ENCODE results near the gene HOXA7.

DNA sequence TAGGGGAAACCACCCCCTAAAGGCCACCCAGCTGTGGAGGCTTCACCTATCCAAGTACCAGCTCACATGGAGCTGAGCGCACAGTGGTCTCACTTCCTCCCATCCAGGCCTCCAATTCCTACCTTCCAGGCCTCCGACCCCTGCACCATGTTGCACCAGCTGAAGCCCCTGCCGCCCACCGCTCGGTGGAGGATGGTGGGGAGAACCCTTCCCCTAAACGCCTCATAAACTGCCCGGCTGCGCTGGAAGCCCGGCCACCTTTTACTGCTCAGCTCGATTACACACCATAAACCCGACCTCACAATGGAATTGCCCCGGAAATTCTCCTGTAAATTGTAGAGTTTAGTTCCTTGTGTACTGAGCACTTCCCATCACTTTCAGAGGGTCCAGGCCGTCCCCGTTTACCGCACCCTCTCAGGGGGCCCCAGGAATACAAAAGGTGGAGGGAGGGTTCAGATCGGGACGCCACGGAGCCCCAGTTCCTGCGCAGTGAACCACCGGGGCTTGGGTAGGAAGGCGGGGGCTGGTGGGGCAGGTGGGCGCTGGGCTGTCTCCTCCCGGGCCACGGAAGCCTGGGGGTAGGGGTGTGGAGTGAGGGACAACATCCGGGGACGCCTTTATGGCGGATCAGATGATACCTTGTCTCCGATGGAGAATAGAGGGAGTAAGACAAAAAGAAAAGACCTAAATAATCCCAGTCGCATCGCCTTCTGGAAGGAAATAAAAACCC is 1.4 kb upstream of the HOXA7 start:
- TF ChIP-seq, protein P1, sequence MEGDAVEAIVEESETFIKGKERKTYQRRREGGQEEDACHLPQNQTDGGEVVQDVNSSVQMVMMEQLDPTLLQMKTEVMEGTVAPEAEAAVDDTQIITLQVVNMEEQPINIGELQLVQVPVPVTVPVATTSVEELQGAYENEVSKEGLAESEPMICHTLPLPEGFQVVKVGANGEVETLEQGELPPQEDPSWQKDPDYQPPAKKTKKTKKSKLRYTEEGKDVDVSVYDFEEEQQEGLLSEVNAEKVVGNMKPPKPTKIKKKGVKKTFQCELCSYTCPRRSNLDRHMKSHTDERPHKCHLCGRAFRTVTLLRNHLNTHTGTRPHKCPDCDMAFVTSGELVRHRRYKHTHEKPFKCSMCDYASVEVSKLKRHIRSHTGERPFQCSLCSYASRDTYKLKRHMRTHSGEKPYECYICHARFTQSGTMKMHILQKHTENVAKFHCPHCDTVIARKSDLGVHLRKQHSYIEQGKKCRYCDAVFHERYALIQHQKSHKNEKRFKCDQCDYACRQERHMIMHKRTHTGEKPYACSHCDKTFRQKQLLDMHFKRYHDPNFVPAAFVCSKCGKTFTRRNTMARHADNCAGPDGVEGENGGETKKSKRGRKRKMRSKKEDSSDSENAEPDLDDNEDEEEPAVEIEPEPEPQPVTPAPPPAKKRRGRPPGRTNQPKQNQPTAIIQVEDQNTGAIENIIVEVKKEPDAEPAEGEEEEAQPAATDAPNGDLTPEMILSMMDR (IDR thresholded peaks at IDR 0.05; ENCODE audit: low read length) = no peak
- TF ChIP-seq EZH2 (optimal IDR thresholded peaks at IDR 0.05; ENCODE audit: low read depth, low read length) (no peak), EZH2phosphoT487 (IDR thresholded peaks at IDR 0.05; ENCODE audit: low read length) (no peak)
